OCI-M2 (cell line): ENCODE data around the gene CNR2.
"Not testable (repeated sequence)": the region's sequence is repeated elsewhere in the genome, so short reads cannot be mapped to it uniquely, and the experiment has no call there.

Experiments
- DNase-seq: peaks from one replicate; lab custom pipeline; 2025; ENCODE audit not compliant: unreplicated experiment; lab: John Stamatoyannopoulos, UW

The CNR2 gene

DNA sequence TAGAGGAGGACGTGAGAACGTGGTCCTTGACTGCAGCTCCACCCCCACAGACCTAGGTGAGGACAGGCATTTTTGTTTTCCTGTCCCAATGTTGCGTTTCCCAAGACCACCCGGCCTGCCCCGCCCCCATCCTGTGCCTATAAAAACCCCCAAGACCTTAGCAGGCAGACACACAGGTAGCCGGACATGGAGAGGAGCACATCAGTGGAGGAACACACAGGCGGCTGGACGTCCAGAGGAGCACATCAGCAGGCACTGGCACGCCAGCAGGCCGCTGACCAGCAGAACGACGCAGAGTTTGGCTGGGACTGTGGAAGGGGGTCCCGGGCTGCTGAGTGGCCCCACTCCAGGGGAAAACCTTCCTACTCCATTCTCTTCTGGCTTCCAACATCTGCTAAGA, 75.3 kb downstream of the CNR2 start:
- no peak for DNase-seq

DNA sequence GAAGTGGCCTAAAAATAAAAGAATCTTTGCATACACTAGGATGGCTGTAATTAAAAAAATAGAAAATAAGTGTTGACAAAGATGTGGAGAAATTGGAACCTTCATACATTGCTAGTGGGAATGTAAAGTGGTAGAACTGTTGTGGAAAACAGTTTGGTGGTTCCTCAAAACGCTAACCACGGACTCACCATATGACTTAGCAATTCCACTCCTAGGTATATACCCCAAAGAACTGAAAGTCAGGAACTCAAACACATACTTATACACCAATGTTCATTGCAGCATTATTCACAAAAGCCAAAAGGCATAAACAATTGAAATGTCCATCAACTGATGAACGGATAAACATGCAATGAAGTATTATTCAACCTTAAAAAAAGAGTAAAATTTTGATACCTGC, 77.1 kb downstream of the CNR2 start:
- no peak for DNase-seq

DNA sequence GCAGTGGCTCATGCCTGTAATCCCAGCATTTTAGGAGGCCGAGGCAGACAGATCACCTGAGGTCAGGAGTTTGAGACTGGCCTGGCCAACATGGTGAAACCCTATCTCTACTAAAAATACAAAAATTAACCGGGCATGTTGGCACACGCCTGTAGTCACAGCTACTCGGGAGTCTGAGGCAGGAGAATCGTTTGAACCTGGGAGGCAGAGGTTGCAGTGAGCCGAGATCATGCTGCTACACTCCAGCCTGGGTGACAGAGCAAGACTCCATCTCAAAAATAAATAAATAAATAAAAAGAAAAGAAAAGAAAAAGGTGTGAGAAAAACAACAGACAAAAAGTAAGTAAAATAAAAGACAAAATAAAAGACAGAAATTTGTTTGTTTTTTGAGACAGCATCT, 79.0 kb downstream of the CNR2 start:
- not testable (repeated sequence) for DNase-seq

DNA sequence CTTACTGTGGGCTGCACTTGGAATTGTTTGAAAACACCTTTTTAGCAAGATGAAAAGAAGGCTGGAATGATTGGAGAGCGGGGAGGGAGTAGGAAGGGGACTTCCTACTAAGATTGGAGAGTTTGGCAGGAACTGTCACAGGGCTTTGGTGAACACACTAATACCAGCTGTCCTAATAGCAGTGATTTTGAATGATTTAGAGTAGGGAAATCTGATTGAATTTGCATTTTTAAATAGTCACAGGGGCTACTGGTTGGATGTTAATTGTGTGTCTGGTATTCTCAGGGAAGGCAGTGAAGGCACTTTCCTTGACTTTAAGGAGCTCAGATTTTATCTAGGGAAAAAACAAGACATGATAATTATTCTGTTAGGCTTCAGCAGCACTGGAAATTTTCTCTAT, 85.4 kb downstream of the CNR2 start:
- DNase-seq, result no peak

DNA sequence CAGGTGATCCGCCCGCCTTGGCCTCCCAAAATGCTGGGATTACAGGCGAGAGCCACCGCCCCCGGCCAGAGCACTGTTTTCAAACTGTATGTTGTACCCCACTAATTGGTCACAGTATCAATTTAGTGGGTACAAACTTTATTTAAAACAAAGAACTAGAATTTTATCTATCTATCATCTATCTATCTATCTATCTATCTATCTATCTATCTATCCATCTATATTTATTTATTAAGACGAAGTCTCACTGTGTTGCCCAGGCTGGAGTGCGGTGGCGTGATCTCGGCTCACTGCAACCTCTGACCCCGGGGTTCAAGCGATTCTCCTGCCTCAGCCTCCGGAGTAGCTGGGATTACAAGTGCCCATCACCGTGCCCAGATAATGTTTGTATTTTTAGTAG, 86.6 kb downstream of the CNR2 start:
- DNase-seq, result not testable (repeated sequence)

DNA sequence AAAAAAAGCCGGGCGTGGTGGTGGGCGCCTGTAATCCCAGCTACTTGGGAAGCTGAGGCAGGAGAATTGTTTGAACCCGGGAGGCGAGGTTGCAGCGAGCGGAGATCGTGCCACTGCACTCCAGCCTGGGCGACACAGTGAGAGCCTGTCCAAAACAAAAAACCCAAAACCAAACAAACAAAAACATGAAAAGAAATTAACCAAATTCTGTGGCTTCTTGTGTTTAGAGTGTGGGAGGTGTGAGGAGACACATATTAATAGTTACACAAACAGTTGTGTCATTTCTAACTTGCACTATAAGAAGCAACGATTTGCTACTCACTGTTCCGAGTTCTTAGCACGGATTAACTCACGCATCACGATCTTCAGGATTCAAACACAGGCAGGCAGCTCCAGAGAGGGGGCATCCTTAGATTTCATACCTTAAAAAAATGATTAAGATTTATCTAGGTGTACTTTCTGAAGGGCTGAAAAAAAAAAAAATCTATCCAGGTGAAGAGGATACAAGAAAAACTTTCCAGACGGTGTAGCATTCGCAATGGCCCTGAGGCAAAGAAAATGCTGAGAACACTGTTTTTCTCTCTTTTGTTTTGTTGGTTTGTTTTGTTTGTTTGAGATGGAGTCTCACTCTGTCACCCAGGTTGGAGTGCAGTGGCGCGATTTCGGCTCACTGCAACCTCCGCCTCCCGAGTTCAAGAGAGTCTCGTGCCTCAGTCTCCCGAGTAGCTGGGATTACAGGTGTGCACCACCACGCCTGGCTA, 87.2 kb downstream of the CNR2 start:
- no peak for DNase-seq

DNA sequence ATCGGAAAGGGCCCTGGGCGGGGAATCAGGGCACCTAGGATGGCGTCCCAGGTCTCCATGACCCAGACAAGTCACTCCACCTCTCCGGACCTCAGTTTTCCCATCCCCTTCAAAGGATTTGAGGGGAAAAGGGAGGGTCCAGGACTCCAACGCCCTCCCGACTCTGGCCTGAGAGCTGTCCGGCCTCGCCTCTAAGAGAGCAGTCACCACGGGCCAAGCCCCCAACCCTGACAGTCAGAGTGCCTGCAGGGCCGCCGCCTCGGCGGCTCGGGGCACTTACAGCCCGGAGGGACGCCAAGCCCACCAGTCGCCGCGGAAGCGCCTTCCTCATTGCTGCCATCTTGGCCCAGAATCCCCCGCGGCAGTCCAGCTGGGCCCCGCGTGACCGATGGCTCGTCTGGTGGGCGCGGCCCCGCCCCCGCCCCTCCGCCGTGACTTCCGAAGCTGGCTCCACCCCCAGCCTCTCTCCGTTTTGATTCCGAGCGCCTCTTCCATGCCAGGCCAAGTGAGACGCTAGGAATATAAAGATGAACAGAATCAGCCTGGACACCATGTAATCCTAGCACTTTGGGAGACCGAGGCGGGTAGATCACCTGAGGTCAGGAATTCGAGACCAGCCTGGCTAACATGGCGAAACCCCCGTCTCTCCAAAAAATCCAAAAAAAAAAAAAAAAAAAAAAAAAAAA, 87.9 kb downstream of the CNR2 start, which contains the start of gene HMGCL:
Gene HMGCL, minus strand, starts transcription at position 354 of the 686 bp plus-strand sequence. Its CDS starts 14 bp downstream, at position 340.
- DNase-seq, result no peak

DNA sequence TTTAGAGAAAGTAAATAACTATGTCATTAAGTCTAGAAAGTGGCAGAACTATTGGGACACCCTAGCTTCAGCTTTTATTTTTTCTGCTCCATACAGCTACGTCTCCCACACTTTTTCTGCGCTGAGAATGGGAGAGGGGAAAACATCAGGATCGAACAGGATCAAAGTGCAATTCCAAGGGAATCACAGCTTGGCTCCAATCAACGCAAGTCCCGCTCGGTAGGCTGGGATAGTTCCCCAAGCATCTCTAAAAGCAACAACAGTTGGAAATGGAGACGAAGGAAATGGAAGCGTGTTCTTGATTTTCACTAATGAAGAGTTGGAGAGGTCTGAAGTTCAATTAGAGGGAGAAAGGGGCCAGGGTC, 88.5 kb downstream of the CNR2 start:
- no peak for DNase-seq

DNA sequence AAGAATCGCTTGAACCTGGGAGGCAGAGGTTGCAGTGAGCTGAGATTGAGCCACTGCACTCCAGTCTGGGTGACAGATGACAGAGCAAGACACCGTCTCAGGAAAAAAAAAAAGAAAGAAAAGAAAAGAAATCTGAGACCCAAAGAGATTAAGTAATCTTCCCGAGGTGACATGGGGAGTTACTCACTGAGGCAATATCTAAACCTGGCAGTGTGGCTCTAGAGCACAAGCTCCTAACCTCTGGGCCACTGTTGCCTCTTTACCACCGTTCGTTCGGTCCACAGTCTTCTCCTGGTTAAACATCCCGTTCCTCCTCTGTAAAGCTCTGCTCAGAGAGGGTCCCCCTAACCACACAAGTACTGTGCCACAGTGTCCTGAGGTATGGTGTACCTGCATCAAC, 89.4 kb downstream of the CNR2 start:
- DNase-seq, result no peak
